Measurements from ENCODE around the gene TRIM39. TPM values are rescaled to one million over a fixed set of nuclear protein-coding genes. Genes with fewer than 3 reads are reported as not detected.

TRIM39 gene
- total and polyA plus RNA-seq, 4 donors: 2.7 to 11.0 (median 4.4) TPM

DNA sequence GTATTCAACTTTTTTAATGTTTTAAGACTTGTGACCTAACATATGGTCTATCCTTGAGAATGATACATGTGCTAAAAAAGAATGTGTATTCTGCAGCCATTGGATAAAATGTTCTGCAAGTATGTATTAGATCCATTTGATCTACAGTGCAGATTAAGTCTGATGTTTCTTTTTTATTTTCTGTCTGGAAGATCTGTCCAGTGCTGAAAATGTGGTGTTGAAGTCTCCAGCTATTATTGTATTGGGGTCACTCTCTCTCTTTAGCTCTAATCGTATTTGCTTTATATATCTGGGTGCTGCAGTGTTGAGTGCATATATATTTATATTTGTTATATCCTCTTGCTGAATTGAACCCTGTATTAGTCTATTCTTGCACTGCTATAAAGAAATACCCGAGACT lies 44.2 kb upstream of the TRIM39 start:
- H3K27me3 ChIP-seq (ENCODE audit: control insufficient read depth in 4 of 4, insufficient read depth in 4 of 4, low read length in 3 of 4): no peaks in the 10 kb centered on the region
- no peak overlapping the region for H3K27ac ChIP-seq (ENCODE audit: low read depth in 1 of 2, low read length in 2 of 2)
- H3K4me1 ChIP-seq (ENCODE audit: control insufficient read depth in 4 of 4, insufficient read depth in 4 of 4, low read length in 3 of 4): no peaks in the 10 kb centered on the region
- peak overlapping the region in 1 of 3 donors; percentile 3 for H3K4me3 ChIP-seq (ENCODE audit: low read depth in 1 of 3, low read length in 3 of 3)
- H3K36me3 ChIP-seq (ENCODE audit: control insufficient read depth in 4 of 4, insufficient read depth in 3 of 4, low read depth in 1 of 4, low read length in 3 of 4): no peaks in the 10 kb centered on the region
- DNase-seq (ENCODE audit: low spot score): no peak
- no peak overlapping the region for H3K9ac ChIP-seq (ENCODE audit: low read depth in 1 of 2, low read length in 2 of 2)
- 96% methylated on average over 2 of the region's 2 CpGs for WGBS
- H3K9me3 ChIP-seq (ENCODE audit: control insufficient read depth in 4 of 4, low read length in 3 of 4): peaks cover 29 to 66% (median 40%) of the 10 kb centered on the region in 4 donors
- TF ChIP-seq NR2F2 (IDR thresholded peaks at IDR 0.05) (no peak), RXRA (IDR thresholded peaks at IDR 0.05) (no peak), RAD21 (IDR thresholded peaks at IDR 0.05) (no peak), FOXA1 (IDR thresholded peaks at IDR 0.05) (no peak), JUND (IDR thresholded peaks at IDR 0.05) (no peak), FOXA2 (IDR thresholded peaks at IDR 0.05) (no peak)
- TF ChIP-seq, protein P1, sequence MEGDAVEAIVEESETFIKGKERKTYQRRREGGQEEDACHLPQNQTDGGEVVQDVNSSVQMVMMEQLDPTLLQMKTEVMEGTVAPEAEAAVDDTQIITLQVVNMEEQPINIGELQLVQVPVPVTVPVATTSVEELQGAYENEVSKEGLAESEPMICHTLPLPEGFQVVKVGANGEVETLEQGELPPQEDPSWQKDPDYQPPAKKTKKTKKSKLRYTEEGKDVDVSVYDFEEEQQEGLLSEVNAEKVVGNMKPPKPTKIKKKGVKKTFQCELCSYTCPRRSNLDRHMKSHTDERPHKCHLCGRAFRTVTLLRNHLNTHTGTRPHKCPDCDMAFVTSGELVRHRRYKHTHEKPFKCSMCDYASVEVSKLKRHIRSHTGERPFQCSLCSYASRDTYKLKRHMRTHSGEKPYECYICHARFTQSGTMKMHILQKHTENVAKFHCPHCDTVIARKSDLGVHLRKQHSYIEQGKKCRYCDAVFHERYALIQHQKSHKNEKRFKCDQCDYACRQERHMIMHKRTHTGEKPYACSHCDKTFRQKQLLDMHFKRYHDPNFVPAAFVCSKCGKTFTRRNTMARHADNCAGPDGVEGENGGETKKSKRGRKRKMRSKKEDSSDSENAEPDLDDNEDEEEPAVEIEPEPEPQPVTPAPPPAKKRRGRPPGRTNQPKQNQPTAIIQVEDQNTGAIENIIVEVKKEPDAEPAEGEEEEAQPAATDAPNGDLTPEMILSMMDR (IDR thresholded peaks at IDR 0.05; ENCODE audit: low read depth, low read length, missing input control): no peak
- TF ChIP-seq, protein P2, sequence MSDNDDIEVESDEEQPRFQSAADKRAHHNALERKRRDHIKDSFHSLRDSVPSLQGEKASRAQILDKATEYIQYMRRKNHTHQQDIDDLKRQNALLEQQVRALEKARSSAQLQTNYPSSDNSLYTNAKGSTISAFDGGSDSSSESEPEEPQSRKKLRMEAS (IDR thresholded peaks at IDR 0.05): no peak
- TF ChIP-seq, protein P3, sequence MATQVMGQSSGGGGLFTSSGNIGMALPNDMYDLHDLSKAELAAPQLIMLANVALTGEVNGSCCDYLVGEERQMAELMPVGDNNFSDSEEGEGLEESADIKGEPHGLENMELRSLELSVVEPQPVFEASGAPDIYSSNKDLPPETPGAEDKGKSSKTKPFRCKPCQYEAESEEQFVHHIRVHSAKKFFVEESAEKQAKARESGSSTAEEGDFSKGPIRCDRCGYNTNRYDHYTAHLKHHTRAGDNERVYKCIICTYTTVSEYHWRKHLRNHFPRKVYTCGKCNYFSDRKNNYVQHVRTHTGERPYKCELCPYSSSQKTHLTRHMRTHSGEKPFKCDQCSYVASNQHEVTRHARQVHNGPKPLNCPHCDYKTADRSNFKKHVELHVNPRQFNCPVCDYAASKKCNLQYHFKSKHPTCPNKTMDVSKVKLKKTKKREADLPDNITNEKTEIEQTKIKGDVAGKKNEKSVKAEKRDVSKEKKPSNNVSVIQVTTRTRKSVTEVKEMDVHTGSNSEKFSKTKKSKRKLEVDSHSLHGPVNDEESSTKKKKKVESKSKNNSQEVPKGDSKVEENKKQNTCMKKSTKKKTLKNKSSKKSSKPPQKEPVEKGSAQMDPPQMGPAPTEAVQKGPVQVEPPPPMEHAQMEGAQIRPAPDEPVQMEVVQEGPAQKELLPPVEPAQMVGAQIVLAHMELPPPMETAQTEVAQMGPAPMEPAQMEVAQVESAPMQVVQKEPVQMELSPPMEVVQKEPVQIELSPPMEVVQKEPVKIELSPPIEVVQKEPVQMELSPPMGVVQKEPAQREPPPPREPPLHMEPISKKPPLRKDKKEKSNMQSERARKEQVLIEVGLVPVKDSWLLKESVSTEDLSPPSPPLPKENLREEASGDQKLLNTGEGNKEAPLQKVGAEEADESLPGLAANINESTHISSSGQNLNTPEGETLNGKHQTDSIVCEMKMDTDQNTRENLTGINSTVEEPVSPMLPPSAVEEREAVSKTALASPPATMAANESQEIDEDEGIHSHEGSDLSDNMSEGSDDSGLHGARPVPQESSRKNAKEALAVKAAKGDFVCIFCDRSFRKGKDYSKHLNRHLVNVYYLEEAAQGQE (IDR thresholded peaks at IDR 0.05): no peak

DNA sequence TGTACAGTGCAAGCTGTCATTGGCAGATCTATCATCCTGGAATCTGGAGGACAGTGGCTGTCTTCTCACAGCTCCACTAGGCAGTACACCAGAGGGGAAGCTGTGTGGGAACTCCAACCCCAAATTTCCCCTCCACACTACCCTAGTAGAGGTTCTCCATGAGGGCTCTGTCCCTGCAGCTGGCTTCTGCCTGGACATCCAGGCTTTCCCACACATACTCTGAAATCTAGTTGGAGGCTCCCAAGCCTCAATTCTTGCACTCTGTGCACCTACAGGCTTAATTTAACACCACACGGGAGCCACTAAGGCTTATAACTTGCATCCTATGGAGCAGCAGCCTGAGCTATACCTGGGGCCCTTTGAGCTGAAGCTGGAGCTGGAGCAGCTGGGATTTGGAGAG lies 43.0 kb upstream of the TRIM39 start:
- Histone ChIP-seq H3K4me1 (ENCODE audit: control insufficient read depth in 4 of 4, insufficient read depth in 4 of 4, low read length in 3 of 4) (no peaks in the 10 kb centered on the region), H3K9me3 (ENCODE audit: control insufficient read depth in 4 of 4, low read length in 3 of 4) (peaks cover 30 to 54% (median 41%) of the 10 kb centered on the region in 4 donors)

DNA sequence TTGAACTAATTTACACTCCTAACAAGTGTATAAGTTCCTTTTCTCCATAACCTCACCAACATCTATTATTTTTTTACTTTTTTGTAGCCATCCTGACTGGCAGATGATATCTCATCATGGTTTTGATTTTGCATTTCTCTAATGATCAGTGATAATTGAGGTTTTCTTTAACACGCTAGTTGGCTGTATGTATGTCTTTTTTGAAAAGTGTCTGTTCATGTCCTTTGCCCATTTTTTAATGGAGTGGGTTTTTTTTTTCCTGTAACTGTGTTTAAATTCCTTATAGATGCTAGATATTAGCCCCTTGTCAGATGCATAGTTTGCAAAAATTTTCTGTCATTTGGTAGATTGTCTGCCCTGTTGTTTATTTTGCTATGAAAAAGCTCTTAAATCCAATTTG lies 39.6 kb upstream of the TRIM39 start:
- peaks cover 23 to 43% (median 29%) of the 10 kb centered on the region in 4 donors for H3K9me3 ChIP-seq (ENCODE audit: control insufficient read depth in 4 of 4, low read length in 3 of 4)
- TF ChIP-seq JUND (IDR thresholded peaks at IDR 0.05) (no peak), SP1 (IDR thresholded peaks at IDR 0.05) (no peak), YY1 (IDR thresholded peaks at IDR 0.05) (no peak), FOXA1 (IDR thresholded peaks at IDR 0.05) (no peak), GABPA (IDR thresholded peaks at IDR 0.05 in 1 of 2, conservative IDR thresholded peaks at IDR 0.05 in 1 of 2) (no peak), RAD21 (IDR thresholded peaks at IDR 0.05) (no peak), HNF4G (IDR thresholded peaks at IDR 0.05) (no peak), EGR1 (IDR thresholded peaks at IDR 0.05; ENCODE audit: low read depth in 2 of 2) (no peak)
- TF ChIP-seq, protein P4, sequence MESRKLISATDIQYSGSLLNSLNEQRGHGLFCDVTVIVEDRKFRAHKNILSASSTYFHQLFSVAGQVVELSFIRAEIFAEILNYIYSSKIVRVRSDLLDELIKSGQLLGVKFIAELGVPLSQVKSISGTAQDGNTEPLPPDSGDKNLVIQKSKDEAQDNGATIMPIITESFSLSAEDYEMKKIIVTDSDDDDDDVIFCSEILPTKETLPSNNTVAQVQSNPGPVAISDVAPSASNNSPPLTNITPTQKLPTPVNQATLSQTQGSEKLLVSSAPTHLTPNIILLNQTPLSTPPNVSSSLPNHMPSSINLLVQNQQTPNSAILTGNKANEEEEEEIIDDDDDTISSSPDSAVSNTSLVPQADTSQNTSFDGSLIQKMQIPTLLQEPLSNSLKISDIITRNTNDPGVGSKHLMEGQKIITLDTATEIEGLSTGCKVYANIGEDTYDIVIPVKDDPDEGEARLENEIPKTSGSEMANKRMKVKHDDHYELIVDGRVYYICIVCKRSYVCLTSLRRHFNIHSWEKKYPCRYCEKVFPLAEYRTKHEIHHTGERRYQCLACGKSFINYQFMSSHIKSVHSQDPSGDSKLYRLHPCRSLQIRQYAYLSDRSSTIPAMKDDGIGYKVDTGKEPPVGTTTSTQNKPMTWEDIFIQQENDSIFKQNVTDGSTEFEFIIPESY (IDR thresholded peaks at IDR 0.05): no peak
- TF ChIP-seq, protein P1 (IDR thresholded peaks at IDR 0.05; ENCODE audit: low read depth, low read length, missing input control): no peak
- H3K4me3 ChIP-seq (ENCODE audit: low read depth in 1 of 3, low read length in 3 of 3): no peak overlapping the region
- 93% methylated on average over 1 of the region's 1 CpG for WGBS
- peaks cover 1 to 31% (median 15%) of the 10 kb centered on the region in 4 donors for H3K36me3 ChIP-seq (ENCODE audit: control insufficient read depth in 4 of 4, insufficient read depth in 3 of 4, low read depth in 1 of 4, low read length in 3 of 4)
- no peak for DNase-seq (ENCODE audit: low spot score)
- H3K9ac ChIP-seq (ENCODE audit: low read depth in 1 of 2, low read length in 2 of 2): no peak overlapping the region
- no peaks in the 10 kb centered on the region for H3K27me3 ChIP-seq (ENCODE audit: control insufficient read depth in 4 of 4, insufficient read depth in 4 of 4, low read length in 3 of 4)
- no peak overlapping the region for H3K27ac ChIP-seq (ENCODE audit: low read depth in 1 of 2, low read length in 2 of 2)
- H3K4me1 ChIP-seq (ENCODE audit: control insufficient read depth in 4 of 4, insufficient read depth in 4 of 4, low read length in 3 of 4): no peaks in the 10 kb centered on the region

More for the DNA sequence above, 43.0 kb upstream of the TRIM39 start:
- 75% methylated on average over 1 of the region's 1 CpG for WGBS
- Histone ChIP-seq H3K36me3 (ENCODE audit: control insufficient read depth in 4 of 4, insufficient read depth in 3 of 4, low read depth in 1 of 4, low read length in 3 of 4) (peaks cover 0 to 3% (median 0%) of the 10 kb centered on the region in 4 donors), H3K27me3 (ENCODE audit: control insufficient read depth in 4 of 4, insufficient read depth in 4 of 4, low read length in 3 of 4) (no peaks in the 10 kb centered on the region), H3K9ac (ENCODE audit: low read depth in 1 of 2, low read length in 2 of 2) (no peak overlapping the region), H3K27ac (ENCODE audit: low read depth in 1 of 2, low read length in 2 of 2) (no peak overlapping the region), H3K4me3 (ENCODE audit: low read depth in 1 of 3, low read length in 3 of 3) (peak overlapping the region in 2 of 3 donors; percentile 3 to 30)
- TF ChIP-seq, protein P5, sequence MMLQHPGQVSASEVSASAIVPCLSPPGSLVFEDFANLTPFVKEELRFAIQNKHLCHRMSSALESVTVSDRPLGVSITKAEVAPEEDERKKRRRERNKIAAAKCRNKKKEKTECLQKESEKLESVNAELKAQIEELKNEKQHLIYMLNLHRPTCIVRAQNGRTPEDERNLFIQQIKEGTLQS (IDR thresholded peaks at IDR 0.05): no peak
- DNase-seq (ENCODE audit: low spot score): no peak

Measured in liver (tissue), 9 donors.